Epidermal melanocyte (primary cell): Measurements from ENCODE around the gene KBTBD2.
A peak's percentile ranks its signal among the peaks of the same experiment; 100 is the strongest.
"Not testable (repeated sequence)": the region's sequence is repeated elsewhere in the genome, so short reads cannot be mapped to it uniquely, and the experiment has no call there.

Source experiments
- DNase-seq: peaks from one replicate; pipeline ENCODE4 v3.0.0; 2011; ENCODE audit warnings: low spot score; ENCODE audit not compliant: insufficient read length

Gene KBTBD2

DNA sequence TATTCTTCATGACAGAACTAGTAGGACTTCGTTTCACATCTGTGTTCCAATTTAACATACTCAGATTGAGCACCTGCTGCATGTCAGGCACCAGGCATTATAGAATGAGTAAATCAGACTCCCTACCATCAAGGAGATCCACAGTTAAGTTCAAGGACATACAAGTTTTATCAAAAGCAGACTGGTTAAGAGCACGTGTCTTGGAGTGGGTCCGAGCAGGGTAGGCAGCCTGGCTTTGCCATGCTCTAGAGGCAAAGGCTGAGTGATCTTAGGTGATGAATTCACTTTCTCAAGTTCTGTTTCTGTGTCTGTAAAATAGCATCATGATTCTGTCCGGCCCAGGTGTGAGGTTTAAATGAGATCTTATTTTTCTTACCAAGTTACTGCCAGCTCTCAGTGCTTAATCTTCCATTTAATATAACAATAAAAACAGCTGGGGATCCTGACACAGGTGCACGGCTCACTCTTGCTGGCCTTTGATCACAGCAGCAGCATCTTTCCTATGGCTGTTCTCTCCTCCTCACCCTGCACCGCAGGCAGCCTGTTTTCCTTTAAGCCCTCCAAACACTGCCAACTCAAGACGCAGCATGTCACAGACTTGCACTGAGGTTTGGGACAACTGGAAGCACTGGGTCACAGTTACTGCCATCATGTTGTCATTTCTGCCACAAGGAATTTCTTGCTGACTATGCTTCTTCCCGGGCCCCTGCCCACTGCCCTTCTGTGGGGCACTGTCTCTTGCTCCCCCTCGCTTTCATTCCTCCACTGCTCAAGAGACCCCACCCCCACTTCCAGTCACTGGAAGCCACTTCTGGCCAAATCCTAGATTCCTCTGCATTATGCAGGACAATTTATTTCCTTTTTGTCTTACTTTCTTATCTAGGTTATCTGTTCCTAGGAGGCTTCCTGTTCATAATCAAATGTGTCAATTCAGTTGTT, 35.5 kb downstream of the KBTBD2 start:
- not testable (repeated sequence) for DNase-seq

GRCh38 chr7:32850654-32851053, 40.9 kb downstream of the KBTBD2 start:
- DNase-seq, result not testable (repeated sequence)

GRCh38 chr7:32848655-32849054, 42.9 kb downstream of the KBTBD2 start:
- DNase-seq, result not testable (repeated sequence)

- peak; percentile 21 for DNase-seq
Observed at GRCh38 chr7:32846630-32847225, 44.8 kb downstream of the KBTBD2 start.

DNA sequence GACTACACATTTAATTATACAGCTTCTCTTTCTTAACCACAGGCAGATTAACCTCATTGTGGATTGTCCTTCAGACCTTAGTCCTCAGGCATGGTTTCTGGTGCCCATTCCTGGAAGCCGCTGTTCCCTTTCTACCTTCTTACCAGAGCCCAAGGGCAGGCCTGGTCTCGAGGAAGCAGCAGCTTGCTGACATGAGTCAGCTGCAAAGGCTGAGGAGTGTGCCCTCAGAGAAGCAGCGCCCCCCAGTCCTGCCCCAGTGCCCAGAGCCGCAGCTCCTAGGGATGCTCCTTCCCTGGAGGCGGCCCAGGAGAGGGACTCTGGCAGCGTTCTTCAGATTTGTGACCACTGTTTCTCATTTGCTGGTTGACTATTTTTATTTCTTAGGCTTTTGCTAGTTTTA, 46.8 kb downstream of the KBTBD2 start:
- DNase-seq, result not testable (repeated sequence)

DNA sequence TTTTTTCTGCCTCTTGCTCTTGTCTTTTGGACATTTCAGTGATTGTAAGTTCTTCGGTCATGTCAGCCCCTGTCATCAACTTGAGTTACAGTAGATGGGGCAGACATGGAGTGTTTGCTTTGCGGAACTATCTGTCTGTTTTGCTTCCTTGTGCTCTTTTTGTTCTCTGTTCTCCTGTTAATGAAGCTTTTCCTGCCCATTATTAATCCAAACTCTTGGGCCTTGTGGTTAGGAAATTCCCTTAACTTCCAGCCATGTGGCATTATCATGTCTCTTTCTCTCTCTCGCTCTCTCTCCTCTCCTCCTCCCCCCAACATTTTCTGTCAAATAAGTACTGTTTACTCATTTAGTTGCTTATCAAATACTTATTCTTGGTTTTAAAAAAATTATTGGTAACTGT, 47.8 kb downstream of the KBTBD2 start:
- not testable (repeated sequence) for DNase-seq

GRCh38 chr7:32839846-32840245, 51.7 kb downstream of the KBTBD2 start:
- DNase-seq, result not testable (repeated sequence)

DNA sequence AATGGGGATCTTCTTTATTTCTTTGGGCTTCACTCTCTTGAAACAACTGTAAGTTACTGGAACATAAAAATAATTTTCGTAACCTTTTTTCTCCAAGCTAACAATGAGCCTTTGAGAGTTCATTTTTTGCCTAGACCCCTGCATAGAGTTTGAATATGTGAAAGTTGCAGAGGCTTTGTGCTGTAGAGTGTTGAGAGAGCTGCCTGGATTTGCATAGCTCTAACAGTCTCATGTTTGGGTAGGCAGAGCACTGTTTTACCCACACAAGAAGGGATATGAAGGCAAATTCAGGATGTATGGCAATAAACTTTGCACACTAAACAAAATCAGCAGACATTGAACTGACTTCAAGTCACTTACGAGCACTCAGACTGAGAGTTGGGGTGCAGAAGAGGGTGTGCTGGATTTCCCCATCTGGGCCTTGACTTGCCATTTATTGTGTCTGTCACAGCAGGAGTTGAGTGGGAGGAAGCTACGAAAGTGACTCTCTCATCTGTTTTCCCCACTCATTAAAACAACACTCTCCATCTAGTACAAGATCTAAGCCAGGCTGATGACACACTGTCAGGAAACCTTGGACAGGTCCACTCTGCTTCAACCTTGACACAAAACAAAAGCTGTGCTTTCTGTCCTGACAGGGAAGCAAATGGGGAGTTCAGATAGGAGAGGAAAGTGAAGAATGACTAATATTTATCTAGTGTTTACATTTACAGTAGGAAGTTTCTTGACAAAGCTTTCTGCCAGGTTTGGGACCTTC, 62.4 kb downstream of the KBTBD2 start:
- not testable (repeated sequence) for DNase-seq
